Mucosa of descending colon (tissue), 3 donors: ENCODE data around the gene ANLN. TPM values are rescaled to one million over a fixed set of nuclear protein-coding genes. Genes with fewer than 3 reads are reported as not detected.
"Not testable (repeated sequence)": the region's sequence is repeated elsewhere in the genome, so short reads cannot be mapped to it uniquely, and the experiment has no call there.

Source experiments
- ATAC-seq: fragments of 200-7000 bp; cut with Tn5 transposase; one replicate; pipeline ENCODE4 v1.9.1; 2020; ENCODE audit warnings: mild to moderate bottlenecking, moderate library complexity
- DNase-seq, 3 donors: peaks; one replicate each; pipeline ENCODE4 v3.0.0-alpha.2; 2020
- H3K36me3 ChIP-seq: fragments of 200-600 bp; one replicate; pipeline ENCODE4 v1.8.0; 2021; ENCODE audit warnings: low read depth, mild to moderate bottlenecking
- H3K4me1 ChIP-seq: fragments of 200-600 bp; one replicate; pipeline ENCODE4 v1.8.0; 2021; ENCODE audit warnings: low read depth, mild to moderate bottlenecking
- H3K4me3 ChIP-seq: fragments of 200-600 bp; one replicate; pipeline ENCODE4 v1.8.0; 2021; ENCODE audit warnings: mild to moderate bottlenecking
- H3K9me3 ChIP-seq: fragments of 200-600 bp; one replicate; pipeline ENCODE4 v1.8.0; 2021; ENCODE audit warnings: mild to moderate bottlenecking
- intact Hi-C, 2 donors: fragments of 100-400 bp; cut with DNase I in 1 of 2; cut with micrococcal nuclease in 1 of 2; formaldehyde crosslinking; loops; one replicate each; pipeline versions ENCODE4 v1.11.0 to v1.11.1; 2022; cut with DNase I, micrococcal nuclease
- total RNA-seq, 3 donors: library from RNA; stranded (reverse); fragmentation: NEBNext Ultra II Directional in 2 of 3; extraction: Animal tissue kit (Norgen Biotek cat#: 25700) in 2 of 3; gene quantifications; one replicate each; pipeline versions ENCODE4 v1.2.1 to v1.2.4, GENCODE V29; 2021 to 2023
- TF ChIP-seq, protein P1 (sequence below): fragments of 200-600 bp; IDR thresholded peaks from one replicate; pipeline ENCODE4 v1.8.0; 2022; ENCODE audit warnings: antibody characterized with exemption, mild to moderate bottlenecking
- donor health status: DM: no; HTN: no; CAD: no; lungs with moderate emphysema.
- donor health status: DM: no; HTN: no; CAD: no.
- donor health status: DM: no; HTN: yes; CAD: no.

Gene ANLN
- total RNA-seq, 3 donors from 2014 or later: 3.8 to 23.7 (median 6.4) TPM

DNA sequence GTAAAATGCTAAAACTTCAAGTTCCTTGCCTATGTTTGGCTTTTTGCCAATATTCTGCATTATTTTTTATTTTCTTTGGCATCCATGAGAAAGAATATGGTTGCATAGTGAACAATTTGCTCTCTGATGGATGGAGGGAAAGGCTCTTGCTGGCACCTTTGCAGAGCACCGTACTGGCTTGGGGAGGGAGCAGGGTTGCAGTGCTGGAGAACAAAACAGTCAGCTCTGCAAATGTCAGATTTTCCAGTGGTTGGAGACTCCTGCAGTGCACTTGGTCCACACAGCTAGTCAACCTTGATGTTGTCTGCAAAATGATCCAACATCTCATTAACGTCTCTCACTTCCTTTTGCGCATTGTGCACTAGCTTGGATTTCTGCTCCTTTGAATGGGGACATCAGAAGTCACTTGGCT, 100.8 kb downstream of the ANLN start:
- Histone ChIP-seq H3K4me3 (no peak overlapping the region), H3K36me3 (no peaks in the 10 kb centered on the region), H3K4me1 (no peaks in the 10 kb centered on the region), H3K9me3 (no peaks in the 10 kb centered on the region)
- TF ChIP-seq, protein P1, sequence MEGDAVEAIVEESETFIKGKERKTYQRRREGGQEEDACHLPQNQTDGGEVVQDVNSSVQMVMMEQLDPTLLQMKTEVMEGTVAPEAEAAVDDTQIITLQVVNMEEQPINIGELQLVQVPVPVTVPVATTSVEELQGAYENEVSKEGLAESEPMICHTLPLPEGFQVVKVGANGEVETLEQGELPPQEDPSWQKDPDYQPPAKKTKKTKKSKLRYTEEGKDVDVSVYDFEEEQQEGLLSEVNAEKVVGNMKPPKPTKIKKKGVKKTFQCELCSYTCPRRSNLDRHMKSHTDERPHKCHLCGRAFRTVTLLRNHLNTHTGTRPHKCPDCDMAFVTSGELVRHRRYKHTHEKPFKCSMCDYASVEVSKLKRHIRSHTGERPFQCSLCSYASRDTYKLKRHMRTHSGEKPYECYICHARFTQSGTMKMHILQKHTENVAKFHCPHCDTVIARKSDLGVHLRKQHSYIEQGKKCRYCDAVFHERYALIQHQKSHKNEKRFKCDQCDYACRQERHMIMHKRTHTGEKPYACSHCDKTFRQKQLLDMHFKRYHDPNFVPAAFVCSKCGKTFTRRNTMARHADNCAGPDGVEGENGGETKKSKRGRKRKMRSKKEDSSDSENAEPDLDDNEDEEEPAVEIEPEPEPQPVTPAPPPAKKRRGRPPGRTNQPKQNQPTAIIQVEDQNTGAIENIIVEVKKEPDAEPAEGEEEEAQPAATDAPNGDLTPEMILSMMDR: no peak
- no peak for DNase-seq
- intact Hi-C loops: no loop called here
- no peak for ATAC-seq

DNA sequence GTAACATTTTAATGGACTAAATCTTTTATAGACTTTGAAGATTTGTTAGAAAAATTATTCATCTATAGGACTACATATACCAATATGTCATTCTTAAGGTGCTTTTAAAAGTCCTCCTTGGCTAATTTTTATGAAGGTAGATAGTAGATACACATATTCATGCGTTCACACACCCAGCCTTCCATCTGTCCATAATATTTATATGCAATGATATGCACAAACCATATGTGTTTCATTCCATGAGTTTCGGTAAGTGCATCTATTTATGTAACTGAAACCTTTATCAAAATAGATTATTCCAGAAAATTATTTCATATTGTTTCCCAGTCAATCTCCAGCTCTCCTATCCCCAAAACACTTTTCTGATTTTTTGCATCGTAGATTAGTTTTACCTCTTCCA, 101.7 kb downstream of the ANLN start:
- intact Hi-C loops: no loop called here
- TF ChIP-seq, protein P1: no peak
- Histone ChIP-seq H3K36me3 (no peaks in the 10 kb centered on the region), H3K4me1 (no peaks in the 10 kb centered on the region), H3K9me3 (no peaks in the 10 kb centered on the region), H3K4me3 (no peak overlapping the region)
- DNase-seq: no peak
- ATAC-seq: no peak

DNA sequence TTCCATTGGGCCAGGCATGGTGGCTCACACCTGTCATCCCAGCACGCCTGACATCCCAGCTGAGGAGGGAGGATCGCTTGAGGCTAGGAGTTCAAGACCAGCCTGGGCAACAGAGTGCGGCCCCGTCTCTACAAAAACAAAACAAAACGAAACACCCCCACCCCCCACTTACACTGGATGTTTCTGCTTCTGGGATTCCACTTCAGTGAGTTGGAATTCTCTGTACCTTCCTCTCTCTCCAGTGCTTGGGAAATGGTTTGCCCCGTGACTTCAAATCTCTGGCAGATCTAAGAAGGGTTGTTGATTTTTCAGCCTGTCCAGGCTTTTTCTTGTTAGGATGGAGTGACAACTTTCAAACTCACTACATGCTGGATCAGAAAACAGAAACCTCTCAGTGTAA, 106.9 kb downstream of the ANLN start:
- H3K36me3 ChIP-seq: no peaks in the 10 kb centered on the region
- H3K4me3 ChIP-seq: no peak overlapping the region
- no peaks in the 10 kb centered on the region for H3K9me3 ChIP-seq
- intact Hi-C loops: no loop called here
- no peaks in the 10 kb centered on the region for H3K4me1 ChIP-seq
- ATAC-seq (no peak), DNase-seq (no peak)
- TF ChIP-seq, protein P1: no peak

DNA sequence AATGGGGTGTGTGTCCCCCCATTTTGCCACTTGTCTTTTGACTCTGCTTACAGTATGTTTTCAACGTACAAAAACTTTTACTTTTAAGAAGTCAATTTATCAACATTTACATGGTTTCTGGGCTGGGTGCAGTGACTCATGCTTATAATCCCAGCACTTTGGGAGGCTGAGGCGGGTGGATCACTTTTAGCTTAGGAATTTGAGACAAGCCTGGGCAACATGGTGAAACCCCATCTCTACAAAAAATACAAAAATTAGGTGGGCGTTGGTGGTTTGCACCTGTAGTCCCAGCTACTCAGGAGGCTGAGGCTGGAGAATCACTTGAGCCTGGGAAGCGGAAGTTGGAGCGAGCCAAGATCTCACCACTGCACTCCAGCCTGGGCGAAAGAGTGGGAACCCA, 107.5 kb downstream of the ANLN start:
- DNase-seq, H3K4me1 ChIP-seq, H3K9me3 ChIP-seq, H3K4me3 ChIP-seq, H3K36me3 ChIP-seq, ATAC-seq, intact Hi-C loops: not testable (repeated sequence)

DNA sequence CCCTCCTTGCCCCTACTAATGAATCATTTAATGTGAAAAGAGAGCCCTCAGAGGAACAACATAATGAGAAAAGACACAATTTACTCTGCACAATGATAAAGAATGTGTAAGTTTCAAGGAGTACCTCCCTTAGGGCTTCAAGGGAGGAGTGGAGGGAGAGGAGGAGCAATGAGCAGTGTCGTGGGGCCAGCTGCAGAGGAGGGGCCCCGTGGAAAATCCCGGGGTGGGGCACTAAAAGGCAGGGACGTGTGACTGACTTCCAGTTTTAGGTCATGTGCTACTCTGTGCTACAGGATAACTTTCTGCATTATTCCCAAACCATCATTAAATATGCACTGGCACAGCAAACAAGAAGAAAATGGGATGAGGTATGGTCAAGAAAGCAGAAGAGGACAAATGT, 108.1 kb downstream of the ANLN start:
- H3K36me3 ChIP-seq: no peaks in the 10 kb centered on the region
- H3K9me3 ChIP-seq: no peaks in the 10 kb centered on the region
- ATAC-seq (no peak), DNase-seq (no peak)
- no peak overlapping the region for H3K4me3 ChIP-seq
- TF ChIP-seq, protein P1: no peak
- intact Hi-C loops: no loop called here
- H3K4me1 ChIP-seq: no peaks in the 10 kb centered on the region

Other genes with a start within 250 kb of the ANLN start
- 10 to 100 TPM in 2 of 3 donors, 1 to 10 TPM in 1; 9.9 to 16.8 (median 16.3) TPM for gene EEPD1, start 236.6 kb upstream of the ANLN start, total RNA-seq